GM11168 (cell line): ENCODE data around the gene LGR4.
"Not testable (repeated sequence)": the region's sequence is repeated elsewhere in the genome, so short reads cannot be mapped to it uniquely, and the experiment has no call there.

Experiments used
- in situ Hi-C: fragments of 300-500 bp; cut with MboI; formaldehyde crosslinking; loops from one replicate; pipeline ENCODE4 v1.12.0; 2022; ENCODE audit warnings: low sequenced_read_pairs; ENCODE audit not compliant: unreplicated experiment

Gene LGR4

DNA sequence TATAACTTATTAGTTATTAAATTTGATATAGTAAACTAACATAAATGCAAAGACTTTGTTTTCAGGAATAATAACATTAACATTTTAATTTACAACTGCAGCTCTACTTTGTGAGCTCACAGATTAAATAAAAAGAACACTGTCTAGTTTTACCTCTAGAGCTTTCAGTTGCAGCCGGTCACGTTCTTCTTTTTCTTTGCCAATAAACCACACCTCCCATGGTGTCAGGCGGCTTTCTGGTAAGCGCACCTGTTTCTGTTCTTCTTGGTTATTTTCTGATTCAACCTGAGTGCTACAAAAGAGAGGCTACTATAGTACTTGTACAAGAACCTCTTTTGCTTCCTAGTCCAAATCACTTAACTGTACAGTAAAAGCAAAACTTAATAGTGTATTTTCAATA, 115.3 kb downstream of the LGR4 start:
- in situ Hi-C loops = no loop called here

DNA sequence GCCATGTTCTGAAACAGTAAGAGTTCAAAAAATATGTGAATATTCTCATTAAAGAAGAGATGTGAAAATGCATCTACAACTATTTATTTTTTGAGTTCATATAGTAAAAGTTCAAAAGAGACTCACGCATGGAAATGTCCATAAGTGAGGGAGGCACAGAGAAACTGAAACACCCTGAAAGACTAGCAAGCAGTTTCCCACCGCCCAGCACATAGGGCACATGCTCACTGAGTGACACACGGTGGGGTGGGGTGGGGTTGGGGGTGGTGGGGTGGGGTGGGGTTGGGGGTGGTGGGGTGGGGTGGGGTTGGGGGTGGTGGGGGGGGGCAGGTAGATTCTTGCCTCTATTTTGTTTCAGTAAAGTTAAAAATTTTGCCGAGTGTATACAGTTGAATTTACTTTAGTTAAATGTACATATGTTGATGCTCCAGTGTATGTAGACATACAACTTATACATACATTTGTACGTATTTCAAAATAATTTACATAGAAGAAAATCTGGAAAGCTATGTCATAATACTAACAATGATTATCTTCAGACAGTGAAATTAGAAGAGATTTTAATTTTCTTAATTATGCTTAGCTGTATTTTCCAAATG, 115.9 kb downstream of the LGR4 start:
- in situ Hi-C loops = no loop called here

DNA sequence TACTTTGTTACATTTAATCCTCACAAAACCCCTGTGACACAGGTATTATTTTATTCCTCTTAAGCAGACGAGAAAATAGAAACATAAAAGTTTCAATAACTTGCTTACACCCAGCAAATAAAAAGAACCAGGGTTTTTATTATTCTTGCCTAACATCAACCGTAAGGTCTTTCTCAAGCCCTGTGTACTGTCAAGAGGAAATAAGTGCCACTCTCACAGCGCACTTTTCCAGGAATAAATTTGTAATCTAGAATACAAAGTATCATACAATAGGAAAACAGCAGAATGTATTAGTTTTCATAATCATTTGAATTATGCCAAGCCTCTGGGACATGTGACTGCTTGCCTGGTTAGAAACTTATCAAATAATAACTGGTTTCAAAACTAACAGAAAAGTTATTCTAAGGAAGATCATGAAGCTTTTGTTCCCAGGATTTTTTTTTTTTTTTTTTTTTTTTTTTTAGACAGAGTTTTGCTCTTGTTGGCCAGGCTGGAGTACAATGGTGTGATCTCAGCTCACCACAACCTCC, 117.0 kb downstream of the LGR4 start:
- in situ Hi-C loops = no loop called here

DNA sequence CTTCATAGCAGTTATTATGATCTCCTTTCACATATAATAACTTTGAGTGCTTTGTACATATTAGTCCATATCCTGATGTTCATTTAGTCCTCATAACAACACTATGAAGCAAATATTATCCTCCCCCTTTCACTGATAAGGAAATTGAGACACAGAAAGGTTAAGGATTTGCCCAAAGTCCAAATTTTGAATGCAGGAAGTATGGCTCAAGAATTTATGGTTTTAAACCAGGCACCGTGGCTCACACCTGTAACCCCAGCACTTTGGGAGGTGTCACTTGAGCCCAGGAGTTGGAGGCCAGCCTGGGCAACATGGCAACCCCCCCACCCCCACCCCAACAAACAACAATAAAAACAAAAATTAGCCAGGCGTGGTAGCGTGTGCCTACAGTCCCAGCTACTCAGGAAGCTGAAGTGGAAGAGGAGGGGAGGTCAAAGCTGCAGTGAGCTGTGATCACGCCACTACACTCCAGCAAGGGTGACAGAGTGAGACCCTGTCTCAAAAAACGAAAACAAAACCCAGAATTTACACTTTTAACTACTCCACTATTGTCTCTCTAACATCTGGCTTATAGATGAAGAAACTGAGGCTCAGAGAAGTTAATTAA, 118.1 kb downstream of the LGR4 start:
- in situ Hi-C loops = no loop called here

DNA sequence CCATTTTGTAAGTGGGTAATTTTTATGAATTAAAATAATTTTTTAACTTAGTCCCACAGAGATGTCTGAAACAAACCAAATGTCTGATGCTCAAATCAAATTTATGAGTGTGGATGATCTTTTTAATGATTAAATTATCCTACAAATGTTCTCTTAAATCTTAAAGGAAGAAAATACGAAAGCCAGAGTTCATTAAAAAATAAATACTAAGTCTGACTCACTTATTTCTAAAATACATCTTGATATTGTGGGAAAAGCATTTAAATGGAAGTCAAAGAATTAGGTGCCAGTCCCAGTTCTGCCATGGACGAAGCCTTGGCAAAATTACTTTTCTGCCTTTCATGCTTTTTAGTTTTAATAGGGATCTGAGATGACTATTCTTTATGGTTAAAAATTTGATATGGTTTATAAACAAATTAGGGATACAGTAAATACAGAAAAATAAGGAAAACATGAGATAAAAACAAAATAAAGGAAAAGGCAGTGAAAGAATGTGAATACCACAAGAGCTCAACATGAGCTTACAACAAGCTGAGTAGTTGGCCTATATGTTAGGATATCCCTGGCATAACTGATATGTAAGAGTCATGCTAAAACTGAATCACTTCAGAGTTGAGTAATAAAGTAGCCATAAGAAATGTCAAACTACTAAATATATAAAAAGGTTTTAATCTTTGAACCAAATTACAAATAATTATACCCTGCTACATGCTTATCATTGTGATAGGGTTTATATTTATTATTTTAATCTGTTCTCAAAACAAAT, 118.8 kb downstream of the LGR4 start:
- in situ Hi-C loops = no loop called here

DNA sequence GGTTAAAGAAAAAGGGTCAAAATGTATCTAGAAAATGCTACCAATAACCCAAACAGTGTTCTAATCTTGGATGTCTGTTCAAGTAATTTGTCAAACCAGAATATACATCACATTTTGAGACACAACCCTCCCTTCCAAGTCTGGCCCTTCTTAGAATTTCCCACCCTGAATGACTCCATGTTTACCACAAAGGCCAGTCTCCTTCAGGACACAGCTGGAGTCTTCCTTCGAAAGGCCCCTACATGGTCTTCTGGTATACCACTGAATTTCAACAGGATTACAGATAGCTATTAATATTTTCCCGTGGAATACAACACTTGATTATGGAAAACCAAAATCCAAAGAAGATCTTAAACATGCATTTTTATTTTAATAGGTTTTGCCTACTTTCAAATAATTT, 119.8 kb downstream of the LGR4 start:
- in situ Hi-C loops = no loop called here

DNA sequence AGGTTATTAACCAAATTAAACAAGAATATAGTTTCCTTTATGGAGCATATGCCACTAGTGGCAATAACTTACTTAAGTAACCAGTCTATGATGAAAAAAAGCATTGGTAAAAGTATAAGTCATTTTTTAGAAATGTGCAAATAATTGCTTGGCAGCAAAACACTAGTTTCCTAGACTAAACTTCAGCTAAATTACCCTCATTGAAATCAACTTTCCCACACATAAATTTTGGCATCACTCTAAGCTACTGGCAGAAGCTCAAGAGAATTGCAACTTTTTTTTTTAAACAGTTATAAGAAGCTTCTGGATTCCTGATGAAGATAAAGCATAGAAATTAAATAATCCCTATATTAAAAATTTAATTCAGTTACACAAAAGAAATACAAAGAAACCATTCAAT, 122.1 kb downstream of the LGR4 start:
- in situ Hi-C loops = no loop called here

DNA sequence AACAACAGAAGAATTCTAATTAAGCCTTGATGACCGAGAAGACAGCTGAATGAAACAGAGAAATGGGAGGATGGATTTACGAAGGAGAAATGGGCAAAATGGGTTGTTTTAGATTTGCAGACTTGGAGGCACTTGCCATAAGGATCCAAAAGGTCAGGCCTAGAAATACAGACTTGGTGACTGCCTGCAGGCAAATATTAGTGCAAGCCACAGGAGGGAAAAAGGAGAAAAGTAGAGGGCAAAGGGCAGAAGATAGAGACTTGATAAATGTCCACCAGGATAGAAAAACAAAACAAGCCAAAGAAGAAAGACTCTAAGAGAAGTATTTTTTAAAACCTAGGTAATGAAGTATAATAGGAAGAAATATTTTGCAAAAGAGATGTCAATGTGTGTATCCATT, 122.7 kb downstream of the LGR4 start:
- in situ Hi-C loops = no loop called here

DNA sequence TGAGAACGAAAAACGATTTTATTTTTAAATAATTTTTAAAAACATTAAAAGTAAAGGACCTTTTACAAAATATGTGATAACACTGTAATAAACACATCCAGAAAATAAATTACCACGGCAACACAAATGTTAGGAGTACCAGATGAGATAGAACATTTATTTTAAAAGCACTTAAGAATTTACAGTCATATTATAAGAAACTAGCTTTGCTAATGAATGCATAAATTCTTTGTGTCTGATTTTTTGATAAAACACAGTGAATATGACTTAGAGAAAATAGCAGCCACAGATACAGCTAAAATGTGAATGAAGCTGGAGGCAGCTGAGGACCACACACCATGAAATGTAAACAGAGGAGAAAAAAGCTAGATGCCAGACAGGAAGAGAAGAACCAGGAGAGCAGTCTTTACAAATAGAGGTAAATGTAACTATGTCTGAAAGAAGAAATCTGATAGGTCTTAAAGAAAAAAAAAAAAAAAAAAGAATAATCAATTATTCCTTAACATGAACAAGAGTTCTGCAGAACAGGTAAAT, 124.2 kb downstream of the LGR4 start:
- in situ Hi-C loops = no loop called here

DNA sequence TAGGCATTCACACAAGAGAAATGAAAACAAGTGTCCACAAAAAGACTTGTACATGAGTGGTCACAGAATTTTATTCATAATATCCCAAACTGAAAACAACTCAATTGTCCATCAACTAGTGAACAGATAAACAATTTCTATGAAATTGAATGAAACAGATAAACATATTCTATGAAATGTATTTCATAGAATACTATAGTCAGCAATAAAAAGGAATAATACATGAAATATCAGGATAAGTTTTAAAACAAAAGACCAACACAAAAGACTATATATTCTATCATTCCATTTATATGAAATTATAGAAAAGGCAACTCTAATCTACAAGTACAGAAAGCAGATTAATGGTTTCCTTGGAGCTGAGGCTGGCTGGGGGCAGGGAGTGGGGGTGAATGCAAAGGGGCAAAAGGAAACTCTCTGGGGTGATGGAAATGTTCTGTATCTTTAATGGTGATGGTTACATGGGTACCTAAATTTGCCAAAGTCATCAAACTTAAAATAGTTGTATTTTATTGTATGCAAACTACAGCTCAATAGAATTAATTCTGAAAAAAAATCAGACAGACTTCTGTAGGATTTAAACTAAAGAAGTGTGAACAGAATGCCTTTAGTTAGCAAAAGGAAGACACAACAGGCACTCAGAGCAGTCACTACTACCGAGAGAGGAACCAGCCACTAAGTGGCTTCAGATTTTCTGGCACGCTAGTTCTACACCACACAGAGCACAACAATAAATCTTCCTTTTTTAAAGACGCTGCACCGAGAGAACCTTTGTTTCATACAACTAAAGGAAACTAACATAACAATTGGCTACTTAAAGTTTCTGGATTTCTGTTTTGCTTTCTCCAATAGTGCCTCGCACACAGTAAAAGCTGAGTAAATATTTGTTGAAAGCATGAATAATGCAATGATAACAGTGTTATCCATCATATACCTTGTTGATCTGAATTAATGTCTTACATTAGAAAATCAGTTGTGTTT, 124.9 kb downstream of the LGR4 start:
- in situ Hi-C loops = no loop called here

DNA sequence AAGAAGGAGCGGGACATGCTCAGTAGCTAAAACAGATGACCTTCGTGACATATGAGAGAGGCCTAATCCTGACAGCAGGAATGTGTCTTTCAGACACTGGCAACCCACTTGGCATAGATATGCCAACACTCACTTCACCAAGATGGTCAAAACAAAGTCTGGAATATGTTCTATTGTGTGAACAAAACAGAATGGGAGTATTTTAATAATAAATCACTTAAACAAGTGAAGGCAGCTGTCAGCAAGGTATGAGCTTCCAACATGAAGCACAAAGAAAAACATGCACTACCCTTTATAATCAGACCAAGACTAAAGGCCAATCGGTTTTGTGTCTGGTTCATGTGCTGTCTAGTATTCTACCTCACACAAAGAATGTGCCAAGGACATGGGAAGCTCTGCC, 132.6 kb downstream of the LGR4 start:
- in situ Hi-C loops = no loop called here

DNA sequence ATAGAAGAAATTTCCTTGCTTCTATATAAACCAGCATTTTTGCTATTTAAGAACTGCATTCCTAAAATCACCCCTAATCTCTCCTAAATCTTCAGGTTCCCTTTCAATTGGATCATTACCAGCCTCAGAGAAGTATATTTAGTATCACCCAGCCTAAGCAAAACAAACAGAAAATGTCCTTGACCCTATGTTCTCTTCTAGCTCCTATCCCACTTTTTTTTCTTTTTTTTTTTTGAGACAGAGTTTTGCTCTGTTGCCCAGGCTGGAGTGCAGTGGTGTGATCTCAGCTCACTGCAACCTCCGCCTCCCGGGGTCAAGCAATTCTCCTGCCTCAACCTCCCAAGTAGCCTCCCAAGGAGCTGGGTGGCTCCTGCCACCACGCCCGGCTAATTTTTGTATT, 137.8 kb downstream of the LGR4 start:
- in situ Hi-C loops = not testable (repeated sequence)

DNA sequence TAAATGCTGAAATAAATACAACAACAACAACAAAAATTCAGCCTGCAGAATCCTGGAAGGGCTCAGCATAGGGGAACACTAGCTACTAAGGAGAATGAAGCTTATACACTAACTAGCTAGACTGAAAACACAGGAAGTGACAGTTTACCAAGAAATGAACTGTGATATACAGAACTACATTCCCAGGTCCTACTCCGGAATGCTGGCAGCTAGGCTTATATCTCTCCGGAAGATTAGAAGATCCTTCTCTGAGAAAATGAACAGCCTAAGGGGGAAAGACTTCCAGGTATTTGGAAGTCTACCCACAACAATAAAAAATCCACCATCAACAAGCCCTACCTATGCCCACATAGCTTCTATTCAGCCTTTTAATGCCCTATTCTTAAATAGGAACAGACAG, 140.6 kb downstream of the LGR4 start:
- in situ Hi-C loops = no loop called here

DNA sequence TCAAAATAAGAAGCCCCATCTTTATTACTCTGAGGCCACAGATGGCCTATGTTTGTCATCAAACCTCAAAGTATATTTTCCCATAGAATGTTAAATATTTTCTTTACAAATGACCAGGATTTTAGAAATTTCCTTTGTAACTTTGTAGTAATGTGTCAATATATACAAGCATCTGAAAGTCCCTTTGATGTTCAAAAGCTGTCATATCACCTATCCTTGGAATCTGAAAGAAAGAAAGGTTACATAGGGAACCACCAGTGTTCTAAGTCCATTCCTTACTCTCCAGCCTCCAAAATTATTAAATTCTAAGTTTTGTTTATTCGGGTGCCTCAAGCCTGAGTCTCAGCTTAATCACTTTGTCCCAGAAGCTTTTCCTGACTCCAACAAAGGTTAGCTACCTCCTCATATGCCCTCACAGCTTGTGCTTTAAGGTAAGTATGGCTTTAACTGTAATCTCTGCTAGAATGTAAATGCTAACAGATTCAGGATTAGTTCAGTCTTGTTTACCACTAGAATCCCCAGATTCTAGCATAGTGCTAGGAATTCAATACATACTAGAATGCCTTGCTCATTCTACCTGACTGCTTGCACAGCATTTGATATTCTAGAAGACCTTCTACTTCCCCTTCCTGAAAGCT, 141.8 kb downstream of the LGR4 start:
- in situ Hi-C loops = no loop called here

DNA sequence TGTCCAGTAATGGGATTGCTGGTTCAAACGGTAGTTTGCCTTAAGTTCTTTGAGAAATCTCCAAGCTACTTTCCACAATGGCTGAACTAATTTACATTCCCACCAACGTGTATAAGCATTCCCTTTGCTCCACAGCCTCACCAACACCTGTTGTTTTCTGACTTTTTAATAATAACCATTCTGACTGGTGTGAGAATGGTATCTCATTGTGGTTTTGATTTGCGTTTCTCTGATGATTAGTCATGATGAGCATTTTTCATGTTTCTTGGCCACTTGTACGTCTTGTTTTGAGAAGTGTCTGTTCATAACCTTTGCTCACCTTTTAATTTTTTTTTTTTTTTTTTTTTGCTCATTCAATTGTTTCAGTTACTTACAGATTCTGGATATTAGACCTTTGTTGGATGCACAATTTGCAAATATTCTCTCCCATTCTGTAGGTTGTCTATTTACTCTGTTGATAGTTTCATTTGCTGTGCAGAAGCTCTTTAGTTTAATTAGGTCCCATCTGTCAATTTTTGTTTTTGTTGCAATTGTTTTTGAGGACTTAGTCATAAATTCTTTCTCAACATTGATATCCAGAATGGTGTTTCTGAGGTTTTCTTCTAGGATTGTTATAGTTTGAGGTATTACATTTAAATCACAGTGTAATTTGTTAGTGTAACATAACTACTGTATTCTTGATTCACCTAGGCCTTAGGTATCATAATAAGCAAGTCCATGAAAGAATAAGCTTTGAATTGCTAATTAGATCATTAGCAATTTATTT, 142.5 kb downstream of the LGR4 start:
- in situ Hi-C loops = no loop called here

DNA sequence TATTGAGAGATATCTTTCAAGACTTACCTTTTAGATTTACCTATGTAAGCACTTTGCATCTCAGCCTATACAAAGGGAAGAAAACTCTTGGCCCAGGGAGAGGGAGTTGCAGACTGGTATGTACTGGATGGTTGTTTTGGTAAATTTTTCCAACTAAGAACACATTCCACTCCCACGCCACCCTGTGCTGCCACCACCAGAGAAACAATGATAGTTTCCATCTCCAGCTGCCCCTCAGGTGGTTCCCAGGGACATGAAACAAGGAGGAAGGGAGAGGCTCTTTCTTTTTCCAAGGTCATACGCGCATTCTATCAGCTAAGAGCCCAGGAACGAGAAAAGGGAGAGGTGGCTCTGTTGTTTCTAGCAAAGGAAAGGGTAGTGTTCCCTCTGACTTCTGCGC, 144.0 kb downstream of the LGR4 start:
- in situ Hi-C loops = no loop called here

DNA sequence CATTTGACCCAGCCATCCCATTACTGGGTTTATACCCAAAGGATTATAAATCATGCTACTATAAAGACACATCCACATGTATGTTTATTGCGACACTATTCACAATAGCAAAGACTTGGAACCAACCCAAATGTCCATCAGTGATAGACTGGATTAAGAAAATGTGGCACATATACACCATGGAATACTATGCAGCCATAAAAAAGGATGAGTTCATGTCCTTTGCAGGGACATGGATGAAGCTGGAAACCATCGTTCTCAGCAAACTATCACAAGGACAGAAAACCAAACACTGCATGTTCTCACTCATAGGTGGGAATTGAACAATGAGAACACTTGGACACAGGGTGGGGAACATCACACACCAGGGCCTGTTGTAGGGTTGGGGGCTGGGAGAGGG, 145.5 kb downstream of the LGR4 start:
- in situ Hi-C loops = not testable (repeated sequence)

DNA sequence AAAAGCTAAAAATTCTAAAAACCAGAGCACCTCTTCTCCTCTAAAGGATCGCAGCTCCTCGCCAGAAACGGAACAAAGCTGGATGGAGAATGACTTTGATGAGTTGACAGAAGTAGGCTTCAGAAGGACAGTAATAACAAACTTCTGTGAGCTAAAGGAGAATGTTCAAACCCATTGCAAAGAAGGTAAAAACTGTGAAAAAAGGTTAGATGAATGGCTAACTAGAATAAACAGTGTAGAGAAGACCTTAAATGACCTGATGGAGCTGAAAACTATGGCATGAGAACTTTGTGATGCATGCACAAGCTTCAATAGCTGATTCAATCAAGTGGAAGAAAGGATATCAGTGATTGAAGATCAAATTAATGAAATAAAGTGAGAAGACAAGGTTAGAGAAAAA, 150.4 kb downstream of the LGR4 start:
- in situ Hi-C loops = not testable (repeated sequence)

DNA sequence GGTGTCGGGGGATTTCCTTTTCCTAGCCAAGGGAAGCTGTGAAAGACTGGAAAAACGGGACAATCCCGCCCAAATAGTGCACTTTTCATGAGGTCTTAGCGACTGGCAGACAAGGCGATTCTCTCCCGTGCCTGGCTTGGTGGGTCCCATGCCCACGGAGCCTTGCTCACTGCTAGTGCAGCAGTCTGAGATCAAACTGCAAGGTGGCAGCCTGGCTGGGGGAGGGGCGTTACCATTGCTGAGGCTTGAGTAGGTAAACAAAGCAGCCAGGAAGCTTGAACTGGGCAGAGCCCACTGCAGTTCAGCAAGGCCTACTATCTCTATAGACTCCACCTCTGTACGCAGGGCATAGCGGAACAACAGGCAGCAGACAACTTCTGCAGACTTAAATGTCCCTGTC, 151.2 kb downstream of the LGR4 start:
- in situ Hi-C loops = not testable (repeated sequence)
